ENCODE results near the gene NAV2.

GRCh38 chr11:19834771-19835170 lies 122.1 kb downstream of the NAV2 start:
- TF ChIP-seq POLR2A (IDR thresholded peaks at IDR 0.05) (no peak), CTCF (IDR thresholded peaks at IDR 0.05 in 8 of 11, conservative IDR thresholded peaks at IDR 0.05 in 3 of 11) (no peak), POLR2AphosphoS5 (IDR thresholded peaks at IDR 0.05) (no peak)
